Heart right ventricle (tissue), 16 donors: ENCODE data around the gene MBNL3. TPM values are rescaled to one million over a fixed set of nuclear protein-coding genes. Genes with fewer than 3 reads are reported as not detected.
"Not testable (repeated sequence)": the region's sequence is repeated elsewhere in the genome, so short reads cannot be mapped to it uniquely, and the experiment has no call there.

Source experiments
- ATAC-seq, 8 donors: fragments of 200-7000 bp; cut with Tn5 transposase; one replicate each; pipeline ENCODE4 v1.9.1; 2020; ENCODE audit warnings: mild to moderate bottlenecking in 8 of 8, moderate library complexity in 8 of 8, moderate number of reproducible peaks in 1 of 8
- DNase-seq, 2 donors: peaks; one replicate each; pipeline ENCODE4 v3.0.0-alpha.2; 2020
- H3K27ac ChIP-seq, 10 donors: fragments of 200-600 bp; sonication (generic) in 2 of 10; one replicate each; pipeline versions ENCODE4 v1.5.0 to v1.8.0; 2020 to 2022; ENCODE audit warnings: mild to moderate bottlenecking in 3 of 10
- H3K27me3 ChIP-seq, 7 donors: fragments of 200-600 bp; one replicate each; pipeline ENCODE4 v1.8.0; 2021 to 2022; ENCODE audit warnings: mild to moderate bottlenecking in 2 of 7
- H3K36me3 ChIP-seq, 9 donors: fragments of 200-600 bp; sonication (generic) in 1 of 9; one replicate each; pipeline versions ENCODE4 v1.5.0 to v1.8.0; 2020 to 2022; ENCODE audit warnings: mild to moderate bottlenecking in 2 of 9
- H3K4me1 ChIP-seq, 9 donors: fragments of 200-600 bp; sonication (generic) in 1 of 9; one replicate each; pipeline versions ENCODE4 v1.5.0 to v1.8.0; 2020 to 2022; ENCODE audit warnings: mild to moderate bottlenecking in 4 of 9
- H3K4me3 ChIP-seq, 10 donors: fragments of 200-600 bp; sonication (generic) in 2 of 10; one replicate each; pipeline versions ENCODE4 v1.5.0 to v1.8.0; 2020 to 2022; ENCODE audit warnings: mild to moderate bottlenecking in 7 of 10, moderate library complexity in 2 of 10
- H3K9me3 ChIP-seq, 11 donors: fragments of 200-600 bp in 10 of 11; sonication (generic) in 2 of 11; one replicate each; pipeline versions ENCODE4 v1.5.0 to v1.8.0; 2013 to 2022; ENCODE audit warnings: mild to moderate bottlenecking in 2 of 11, control low read depth in 1 of 11, moderate library complexity in 1 of 11
- CTCF ChIP-seq, 9 donors: fragments of 200-600 bp; sonication (generic) in 2 of 9; IDR thresholded peaks; one replicate each; pipeline versions ENCODE4 v1.5.0 to v1.8.0; 2021 to 2022; ENCODE audit warnings: antibody characterized with exemption in 9 of 9, mild to moderate bottlenecking in 5 of 9, moderate library complexity in 1 of 9
- WGBS, 2 donors: extraction: QIAGEN DNeasy Blood & Tissue Kit; methylation state at CpG; one replicate each; pipeline ENCODE4 v1.1.7; 2013; ENCODE audit warnings: inconsistent platforms in 1 of 2; 5-methylcytosine and 5-hydroxymethylcytosine counted together
- intact Hi-C, 10 donors: fragments of 100-400 bp; cut with DNase I; formaldehyde crosslinking; loops; one replicate each; pipeline versions ENCODE4 v1.11.1 to v1.14.2; 2022
- polyA plus RNA-seq, 2 donors: library from polyadenylated mRNA; stranded (reverse); fragments of 200-250 nt; gene quantifications; one replicate each; pipeline ENCODE4 v1.2.3, GENCODE V29; 2013
- total RNA-seq, 10 donors: library from RNA; stranded (reverse); fragmentation: NEBNext Ultra II Directional in 3 of 10; extraction: Animal tissue kit (Norgen Biotek cat#: 25700) in 3 of 10; gene quantifications; one replicate each; pipeline versions ENCODE4 v1.2.1 to v1.2.4, GENCODE V29; 2021 to 2023
- donor health status: Arrhythmogenic right ventricular cardiomyopathy.
- donor health status: ischemic (EF 13 %, LVEDD 7.1; RV severe dilation, severe dysfunction).
- donor health status: healthy with polysubstance abuse.
- donor health status: DM: no; HTN: yes; CAD: no.
- donor health status: DM: no; HTN: no; CAD: no.
- donor health status: ischemic (EF 25% LVEDD 6.9; RV normal size, moderate dysfunction).
- donor health status: ischemic (EF 25% LVEDD 5.7; RV mildly dilated, moderate dysfunction).
- donor health status: healthy.
- donor health status: DM: yes; HTN: yes; CAD: no.
- donor health status: Ischemic cardiomyopathy.
- donor health status: ischemic (EF 35%, LVEDD 5.7; RV mildly dilated, moderate dysfunction).
- donor health status: nonischemic (EF 11% LVEDD 7.7; RV severe dilation, severe dysfunction).
- donor health status: DM: yes; HTN: yes; CAD: no.
- donor health status: PGD.
- donor health status: ischemic (EF 29% LVEDD 5.4; RV normal size, mild dysfunction).
- donor health status: nonischemic (EF 23%, LVEDD 6.1; RV moderate dilation, normal function).

MBNL3 gene
- total and polyA plus RNA-seq, 12 donors: 0.51 to 41.9 (median 5.6) TPM

GRCh38 chrX:132331532-132331931, 157.3 kb downstream of the MBNL3 start:
- Histone ChIP-seq H3K36me3 (no peaks in the 10 kb centered on the region), H3K4me1 (no peaks in the 10 kb centered on the region), H3K27ac (no peak overlapping the region), H3K27me3 (peaks cover 0 to 6% (median 0%) of the 10 kb centered on the region in 7 donors), H3K4me3 (no peak overlapping the region), H3K9me3 (peaks cover 0 to 12% (median 0%) of the 10 kb centered on the region in 11 donors)
- WGBS, 2 donors: 90 to 98% methylated on average over 3 of the region's 3 CpGs
- intact Hi-C loops: no loop called here
- DNase-seq (no peak), ATAC-seq (no peak)
- TF ChIP-seq CTCF (IDR thresholded peaks at IDR 0.05): no peak

- H3K36me3 ChIP-seq: no peaks in the 10 kb centered on the region
- no peaks in the 10 kb centered on the region for H3K4me1 ChIP-seq
- intact Hi-C loops: no loop called here
- peaks cover 0 to 15% (median 0%) of the 10 kb centered on the region in 11 donors for H3K9me3 ChIP-seq
- no peak overlapping the region for H3K27ac ChIP-seq
- H3K27me3 ChIP-seq: peaks cover 0 to 6% (median 0%) of the 10 kb centered on the region in 7 donors
- TF ChIP-seq CTCF (IDR thresholded peaks at IDR 0.05): no peak
- ATAC-seq (no peak), DNase-seq (no peak)
- H3K4me3 ChIP-seq: no peak overlapping the region
These were observed 157.8 kb downstream of the MBNL3 start for GRCh38 chrX:132331000-132331399.

- Histone ChIP-seq H3K4me1 (no peaks in the 10 kb centered on the region), H3K27ac (no peak overlapping the region), H3K9me3 (peaks cover 0 to 16% (median 0%) of the 10 kb centered on the region in 11 donors), H3K27me3 (peaks cover 0 to 6% (median 0%) of the 10 kb centered on the region in 7 donors), H3K36me3 (no peaks in the 10 kb centered on the region), H3K4me3 (no peak overlapping the region)
- intact Hi-C loops: no loop called here
- no peak for TF ChIP-seq CTCF (IDR thresholded peaks at IDR 0.05)
- DNase-seq (no peak), ATAC-seq (no peak)
- WGBS, 2 donors: 84% methylated on average over 2 of the region's 2 CpGs
These were observed 158.6 kb downstream of the MBNL3 start for GRCh38 chrX:132330156-132330729.

- H3K9me3 ChIP-seq: peaks cover 0 to 16% (median 0%) of the 10 kb centered on the region in 11 donors
- H3K27me3 ChIP-seq, intact Hi-C loops, H3K27ac ChIP-seq, H3K36me3 ChIP-seq, ATAC-seq, H3K4me1 ChIP-seq, DNase-seq, H3K4me3 ChIP-seq: not testable (repeated sequence)
- 94 to 96% methylated on average over 2 of the region's 2 CpGs for WGBS, 2 donors
These were observed 161.9 kb downstream of the MBNL3 start for GRCh38 chrX:132326960-132327359.
